ENCODE results near the gene FYN.

FYN gene

DNA sequence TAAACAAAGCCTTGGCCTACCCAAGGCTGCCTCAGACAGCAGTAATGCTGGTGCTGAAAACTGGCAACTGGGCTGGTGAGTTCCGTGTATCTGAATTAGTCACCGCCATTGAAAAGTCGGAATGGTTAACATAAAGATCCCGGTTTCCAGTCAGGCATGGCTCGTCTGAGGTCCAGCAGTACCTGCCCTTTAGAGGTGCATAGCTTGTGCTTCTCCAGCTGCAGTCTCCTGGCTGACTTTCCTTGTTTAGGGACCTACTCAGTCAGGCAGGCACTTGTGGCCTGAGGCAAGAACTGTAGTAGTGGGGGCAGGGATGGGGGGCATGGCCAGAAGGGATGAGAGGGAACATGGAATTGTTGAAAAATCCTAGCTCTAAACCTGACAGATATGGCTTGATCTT lies 101.6 kb downstream of the FYN start:
- Histone ChIP-seq H3K36me3 (ENCODE audit: control insufficient read depth in 1 of 2, insufficient read depth in 2 of 2, low read length in 2 of 2) (no peaks in the 10 kb centered on the region), H3K27ac (ENCODE audit: low read length) (no peak overlapping the region), H3K27me3 (ENCODE audit: low read depth, low read length) (no peaks in the 10 kb centered on the region), H3K9me3 (ENCODE audit: control insufficient read depth in 1 of 2, low read length in 2 of 2) (no peaks in the 10 kb centered on the region), H3K4me1 (ENCODE audit: control insufficient read depth in 1 of 2, insufficient read depth in 2 of 2, low read length in 2 of 2) (peaks cover 0 to 12% of the 10 kb centered on the region in 2 donors), H3K4me3 (ENCODE audit: low read depth in 1 of 2, low read length in 2 of 2) (no peak overlapping the region)

DNA sequence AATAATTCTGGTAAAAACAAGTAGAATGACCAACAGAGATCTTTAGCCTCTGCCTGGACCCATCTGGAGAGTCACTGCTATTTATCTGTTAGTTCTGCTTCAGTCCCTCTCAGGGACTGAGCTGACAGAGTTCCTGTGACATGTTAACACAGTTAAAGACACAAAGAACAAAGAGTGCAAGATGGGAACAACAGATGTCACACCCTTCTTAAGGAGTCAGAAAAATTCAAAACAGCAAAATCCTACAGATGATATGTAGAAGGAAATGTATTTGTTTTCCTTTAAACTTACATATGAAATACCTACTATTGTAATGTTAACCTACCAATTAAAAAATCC lies 102.2 kb downstream of the FYN start:
- no peaks in the 10 kb centered on the region for H3K36me3 ChIP-seq (ENCODE audit: control insufficient read depth in 1 of 2, insufficient read depth in 2 of 2, low read length in 2 of 2)
- H3K4me3 ChIP-seq (ENCODE audit: low read depth in 1 of 2, low read length in 2 of 2): no peak overlapping the region
- peaks cover 0 to 12% of the 10 kb centered on the region in 2 donors for H3K4me1 ChIP-seq (ENCODE audit: control insufficient read depth in 1 of 2, insufficient read depth in 2 of 2, low read length in 2 of 2)
- no peak overlapping the region for H3K27ac ChIP-seq (ENCODE audit: low read length)
- H3K27me3 ChIP-seq (ENCODE audit: low read depth, low read length): no peaks in the 10 kb centered on the region
- no peaks in the 10 kb centered on the region for H3K9me3 ChIP-seq (ENCODE audit: control insufficient read depth in 1 of 2, low read length in 2 of 2)

DNA sequence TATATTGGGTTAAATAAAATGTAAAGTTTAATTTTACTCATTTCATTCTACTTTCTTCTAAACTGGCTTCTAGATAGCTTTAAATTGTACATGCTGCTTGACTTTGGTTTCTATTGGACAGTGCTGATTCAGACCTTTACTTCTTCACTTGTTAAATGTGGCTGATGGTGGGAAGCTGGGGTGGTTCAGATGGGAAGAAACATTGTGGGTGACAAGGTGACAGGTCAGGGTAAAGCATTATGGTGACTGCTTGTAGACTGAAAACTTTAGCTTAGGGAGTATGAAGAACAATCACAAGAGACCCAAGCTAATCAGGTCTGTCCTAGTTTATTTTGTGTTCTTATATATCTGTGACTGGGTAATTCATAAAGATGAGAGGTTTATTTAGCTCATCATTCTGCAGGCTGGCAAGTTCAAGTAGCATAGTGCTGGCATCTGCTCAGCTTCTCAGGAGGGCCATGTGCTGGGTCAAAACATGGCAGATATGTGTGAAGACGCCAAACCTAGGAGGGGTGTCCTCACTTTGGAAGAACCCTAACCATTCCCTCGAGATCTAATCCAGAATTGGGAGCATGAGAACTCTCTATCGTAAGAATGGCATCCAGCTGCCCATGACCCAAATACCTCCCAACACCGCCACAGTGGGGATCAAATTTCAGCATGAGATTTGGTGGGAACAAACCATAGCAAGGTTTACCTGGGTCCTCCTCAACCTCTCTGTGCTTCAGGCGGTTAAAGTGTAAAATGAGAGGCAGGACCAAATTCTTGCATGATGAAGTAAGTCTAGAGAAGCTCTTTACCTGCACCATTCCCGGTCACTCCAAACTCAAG lies 102.8 kb downstream of the FYN start:
- H3K9me3 ChIP-seq (ENCODE audit: control insufficient read depth in 1 of 2, low read length in 2 of 2): no peaks in the 10 kb centered on the region
- no peak overlapping the region for H3K27ac ChIP-seq (ENCODE audit: low read length)

DNA sequence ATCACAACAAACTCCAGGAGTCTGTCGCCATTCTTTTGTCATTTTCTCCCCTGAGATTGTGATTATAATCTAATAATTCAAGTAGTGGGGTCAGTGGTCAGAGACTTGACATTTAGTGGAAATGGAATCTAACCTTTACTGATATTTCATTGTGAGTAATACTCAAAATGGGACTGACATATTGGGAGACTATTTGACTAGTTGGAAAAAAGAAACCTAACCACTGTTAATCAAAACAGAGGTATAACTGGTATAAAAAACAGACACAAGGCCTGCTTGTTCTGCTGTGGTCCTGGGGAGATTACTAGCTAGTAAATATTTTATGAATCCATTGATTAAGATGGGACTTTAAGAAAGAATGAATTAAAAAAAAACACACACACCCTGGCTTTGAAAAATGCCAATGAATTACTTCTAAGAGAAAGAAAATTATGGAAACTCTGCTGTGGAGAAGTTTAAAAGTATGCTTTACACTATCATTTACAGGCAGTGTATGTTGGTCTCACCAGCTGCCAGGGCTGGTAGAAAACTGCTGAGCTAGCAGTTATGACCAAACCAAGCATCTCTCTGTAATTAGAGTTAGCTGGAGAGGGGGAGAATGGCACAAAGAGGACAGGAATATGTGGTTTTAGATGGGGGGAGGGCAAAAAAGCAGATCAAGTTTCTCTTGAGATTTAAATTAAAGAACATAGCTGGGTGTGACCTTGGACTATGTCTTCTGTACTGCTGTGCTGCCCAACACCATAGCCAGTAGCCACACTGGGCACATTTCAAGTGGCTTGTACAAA lies 103.7 kb downstream of the FYN start:
- H3K4me3 ChIP-seq (ENCODE audit: low read depth in 1 of 2, low read length in 2 of 2): no peak overlapping the region
- no peaks in the 10 kb centered on the region for H3K27me3 ChIP-seq (ENCODE audit: low read depth, low read length)
- H3K27ac ChIP-seq (ENCODE audit: low read length): no peak overlapping the region
- H3K4me1 ChIP-seq (ENCODE audit: control insufficient read depth in 1 of 2, insufficient read depth in 2 of 2, low read length in 2 of 2): peaks cover 0 to 19% of the 10 kb centered on the region in 2 donors
- no peaks in the 10 kb centered on the region for H3K36me3 ChIP-seq (ENCODE audit: control insufficient read depth in 1 of 2, insufficient read depth in 2 of 2, low read length in 2 of 2)
- no peaks in the 10 kb centered on the region for H3K9me3 ChIP-seq (ENCODE audit: control insufficient read depth in 1 of 2, low read length in 2 of 2)

More for the DNA sequence above, 102.8 kb downstream of the FYN start:
- H3K4me3 ChIP-seq (ENCODE audit: low read depth in 1 of 2, low read length in 2 of 2): no peak overlapping the region
- no peaks in the 10 kb centered on the region for H3K27me3 ChIP-seq (ENCODE audit: low read depth, low read length)
- peaks cover 0 to 12% of the 10 kb centered on the region in 2 donors for H3K4me1 ChIP-seq (ENCODE audit: control insufficient read depth in 1 of 2, insufficient read depth in 2 of 2, low read length in 2 of 2)
- H3K36me3 ChIP-seq (ENCODE audit: control insufficient read depth in 1 of 2, insufficient read depth in 2 of 2, low read length in 2 of 2): no peaks in the 10 kb centered on the region

DNA sequence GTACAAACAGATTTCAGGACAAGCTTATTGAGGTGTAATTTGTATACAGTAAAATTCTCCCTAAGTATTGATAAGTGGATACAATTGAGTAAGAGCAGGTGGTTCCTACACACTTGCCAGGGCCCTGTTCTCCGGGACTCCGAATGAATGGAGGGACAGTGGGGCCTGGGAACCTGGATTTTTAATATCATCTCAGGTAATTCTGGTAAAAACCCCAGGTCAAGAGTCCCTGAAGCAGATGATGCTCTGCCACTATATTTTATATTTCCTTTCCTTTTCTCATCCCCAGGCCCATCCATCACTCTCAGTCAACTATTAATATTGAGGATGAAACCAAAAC lies 104.9 kb downstream of the FYN start:
- H3K9me3 ChIP-seq (ENCODE audit: control insufficient read depth in 1 of 2, low read length in 2 of 2): no peaks in the 10 kb centered on the region
- peaks cover 6 to 26% of the 10 kb centered on the region in 2 donors for H3K4me1 ChIP-seq (ENCODE audit: control insufficient read depth in 1 of 2, insufficient read depth in 2 of 2, low read length in 2 of 2)
- no peaks in the 10 kb centered on the region for H3K36me3 ChIP-seq (ENCODE audit: control insufficient read depth in 1 of 2, insufficient read depth in 2 of 2, low read length in 2 of 2)
- H3K27ac ChIP-seq (ENCODE audit: low read length): no peak overlapping the region
- no peak overlapping the region for H3K4me3 ChIP-seq (ENCODE audit: low read depth in 1 of 2, low read length in 2 of 2)
- no peaks in the 10 kb centered on the region for H3K27me3 ChIP-seq (ENCODE audit: low read depth, low read length)

DNA sequence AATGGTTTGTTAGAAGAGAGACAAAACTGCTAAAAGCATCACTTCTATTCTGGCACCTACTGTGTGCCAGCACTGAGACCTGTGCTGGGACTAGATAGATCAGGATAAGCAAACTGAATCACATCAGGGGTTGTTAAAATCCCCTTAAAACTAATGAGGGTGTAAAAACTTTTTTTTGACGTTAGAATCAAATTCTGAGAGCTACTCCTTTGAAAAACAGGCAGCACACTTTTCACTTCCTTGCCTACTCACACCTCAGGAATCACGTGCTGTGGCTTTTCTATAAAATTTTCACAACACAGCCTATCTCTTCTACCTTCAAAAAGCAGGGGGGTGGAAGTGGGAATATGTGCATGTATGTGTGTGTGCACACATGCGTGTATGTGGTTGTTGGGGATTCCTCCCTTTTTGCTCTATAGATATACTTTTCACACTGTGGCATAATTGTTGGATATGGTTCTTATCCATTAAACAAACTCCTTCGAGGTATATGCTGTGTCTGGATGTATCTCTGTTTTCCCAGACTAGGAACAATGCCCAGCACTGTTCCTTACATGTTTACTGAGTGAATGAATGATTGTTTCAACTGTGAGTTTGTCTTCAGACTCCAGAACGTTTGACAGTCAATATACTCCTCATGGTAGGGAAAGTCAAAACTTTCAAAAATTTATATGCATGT lies 105.4 kb downstream of the FYN start:
- H3K36me3 ChIP-seq (ENCODE audit: control insufficient read depth in 1 of 2, insufficient read depth in 2 of 2, low read length in 2 of 2): no peaks in the 10 kb centered on the region
- peaks cover 6 to 27% of the 10 kb centered on the region in 2 donors for H3K4me1 ChIP-seq (ENCODE audit: control insufficient read depth in 1 of 2, insufficient read depth in 2 of 2, low read length in 2 of 2)
- no peaks in the 10 kb centered on the region for H3K9me3 ChIP-seq (ENCODE audit: control insufficient read depth in 1 of 2, low read length in 2 of 2)
- H3K4me3 ChIP-seq (ENCODE audit: low read depth in 1 of 2, low read length in 2 of 2): no peak overlapping the region
- H3K27ac ChIP-seq (ENCODE audit: low read length): no peak overlapping the region
- H3K27me3 ChIP-seq (ENCODE audit: low read depth, low read length): no peaks in the 10 kb centered on the region

DNA sequence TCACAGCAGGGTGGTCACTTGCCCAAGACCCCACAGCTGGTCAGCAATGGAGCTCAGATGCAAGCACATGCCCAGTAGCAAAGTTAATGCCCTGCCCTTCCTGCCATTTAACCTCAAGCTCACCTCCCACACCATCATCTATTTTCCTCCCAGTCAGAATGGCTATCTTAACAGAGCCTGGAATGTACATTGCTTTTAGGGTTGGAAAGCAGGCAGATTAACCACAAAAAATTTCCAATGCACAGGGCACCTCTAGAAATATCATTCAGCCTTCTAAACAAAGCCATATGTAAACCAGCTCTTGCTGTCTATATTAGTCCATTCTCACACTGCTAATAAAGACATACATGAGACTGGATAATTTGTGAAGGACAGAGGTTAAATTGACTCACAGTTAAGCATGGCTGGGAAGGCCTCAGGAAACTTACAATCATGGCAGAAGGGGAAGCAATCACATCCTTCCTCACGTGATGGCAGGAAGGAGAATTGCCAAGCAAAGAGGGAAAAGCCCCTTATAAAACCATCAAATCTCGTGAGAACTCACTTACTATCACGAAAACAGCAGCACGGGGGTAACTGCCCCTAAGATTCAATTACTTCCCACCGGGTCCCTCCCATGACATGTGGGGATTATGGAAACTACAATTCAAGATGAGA lies 106.9 kb downstream of the FYN start:
- H3K4me1 ChIP-seq (ENCODE audit: control insufficient read depth in 1 of 2, insufficient read depth in 2 of 2, low read length in 2 of 2): peaks cover 9 to 40% of the 10 kb centered on the region in 2 donors
- H3K4me3 ChIP-seq (ENCODE audit: low read depth in 1 of 2, low read length in 2 of 2): no peak overlapping the region
- no peaks in the 10 kb centered on the region for H3K9me3 ChIP-seq (ENCODE audit: control insufficient read depth in 1 of 2, low read length in 2 of 2)
- no peaks in the 10 kb centered on the region for H3K36me3 ChIP-seq (ENCODE audit: control insufficient read depth in 1 of 2, insufficient read depth in 2 of 2, low read length in 2 of 2)
- no peak overlapping the region for H3K27ac ChIP-seq (ENCODE audit: low read length)
- no peaks in the 10 kb centered on the region for H3K27me3 ChIP-seq (ENCODE audit: low read depth, low read length)

DNA sequence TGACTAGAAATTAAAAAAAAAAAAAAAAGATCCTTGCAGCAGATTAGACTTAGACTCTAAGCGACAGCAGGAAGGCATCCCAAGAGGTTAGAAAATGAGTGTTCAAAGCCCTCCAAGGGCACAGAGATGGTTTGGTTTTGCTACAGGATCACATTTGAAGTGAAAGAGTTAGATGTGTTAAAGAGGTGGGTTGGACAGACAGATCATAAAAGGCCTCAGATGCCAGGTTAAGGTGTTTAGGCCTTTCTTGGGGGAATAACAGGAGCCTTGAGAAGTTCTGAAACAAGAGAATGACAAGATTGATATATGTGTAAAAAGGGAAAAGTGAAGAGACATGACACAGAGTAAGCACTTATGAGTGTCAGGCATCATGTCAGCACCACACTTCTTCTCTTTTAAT lies 107.5 kb downstream of the FYN start:
- H3K4me1 ChIP-seq (ENCODE audit: control insufficient read depth in 1 of 2, insufficient read depth in 2 of 2, low read length in 2 of 2): peaks cover 14 to 46% of the 10 kb centered on the region in 2 donors
- H3K4me3 ChIP-seq (ENCODE audit: low read depth in 1 of 2, low read length in 2 of 2): no peak overlapping the region
- H3K9me3 ChIP-seq (ENCODE audit: control insufficient read depth in 1 of 2, low read length in 2 of 2): no peaks in the 10 kb centered on the region
- no peak overlapping the region for H3K27ac ChIP-seq (ENCODE audit: low read length)
- H3K36me3 ChIP-seq (ENCODE audit: control insufficient read depth in 1 of 2, insufficient read depth in 2 of 2, low read length in 2 of 2): no peaks in the 10 kb centered on the region
- no peaks in the 10 kb centered on the region for H3K27me3 ChIP-seq (ENCODE audit: low read depth, low read length)

DNA sequence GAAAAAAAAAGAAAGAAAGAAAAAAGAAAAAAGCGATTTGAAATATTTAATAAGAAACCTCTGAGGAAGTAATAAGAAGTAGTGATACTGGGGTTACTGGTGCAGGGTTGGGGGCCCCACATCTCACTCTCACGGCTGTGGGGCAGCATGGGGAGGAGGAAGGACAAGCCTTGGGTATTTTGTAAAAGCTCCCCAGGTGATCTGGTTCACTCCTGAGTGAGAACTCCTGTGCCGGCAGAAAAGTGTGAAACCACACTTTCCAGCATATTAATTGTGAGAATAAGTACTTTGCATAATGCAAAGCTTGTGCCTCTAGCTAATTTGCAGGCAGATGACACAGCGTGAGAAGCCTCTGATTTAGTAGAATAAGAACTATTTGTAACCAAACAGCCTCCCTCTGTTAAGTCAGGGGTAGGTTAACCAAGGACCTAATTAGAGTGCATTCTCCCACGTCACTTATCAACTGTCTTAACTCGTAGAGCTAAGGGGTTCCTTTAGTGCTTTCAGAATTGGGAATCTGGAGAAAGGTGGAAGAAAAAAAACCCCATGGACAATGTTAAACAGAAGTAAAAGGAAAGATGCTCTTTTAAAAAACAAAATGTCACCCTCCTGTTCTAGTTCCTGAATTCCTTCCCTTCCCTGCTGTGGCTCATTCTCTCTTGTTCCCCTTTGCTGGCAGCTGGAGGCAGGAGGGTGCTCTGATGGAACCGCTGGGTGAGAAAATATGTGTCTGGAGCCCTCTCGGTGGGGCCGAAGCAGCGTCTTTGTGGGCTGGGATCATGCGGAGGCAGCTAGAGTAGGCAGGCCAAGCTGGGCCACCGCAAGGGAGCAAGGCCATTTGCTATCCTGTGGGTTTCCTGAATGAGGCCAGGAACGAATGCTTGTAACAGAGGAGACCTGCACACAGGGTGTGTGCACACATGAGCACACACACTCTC lies 108.7 kb downstream of the FYN start:
- H3K4me1 ChIP-seq (ENCODE audit: control insufficient read depth in 1 of 2, insufficient read depth in 2 of 2, low read length in 2 of 2): peaks cover 19 to 55% of the 10 kb centered on the region in 2 donors

DNA sequence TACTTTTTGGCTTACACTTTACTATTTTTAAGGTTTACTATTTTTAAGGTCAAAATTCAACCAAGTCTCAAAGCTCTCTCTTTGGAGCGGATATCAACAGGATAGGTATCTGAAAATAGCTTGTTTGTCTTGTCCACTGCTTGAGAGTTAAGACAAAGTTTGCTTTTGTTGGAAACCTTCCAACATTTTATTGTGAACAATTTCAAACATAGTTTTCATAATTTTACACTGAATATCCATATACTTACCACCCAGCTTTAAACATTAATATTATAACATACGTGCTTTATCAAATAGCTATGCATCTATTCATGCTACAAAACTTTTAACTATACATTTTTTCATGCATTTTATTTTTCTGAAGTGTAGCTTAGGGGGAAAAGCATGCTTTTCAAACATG lies 109.9 kb downstream of the FYN start:
- Histone ChIP-seq H3K36me3 (ENCODE audit: control insufficient read depth in 1 of 2, insufficient read depth in 2 of 2, low read length in 2 of 2) (no peaks in the 10 kb centered on the region), H3K4me1 (ENCODE audit: control insufficient read depth in 1 of 2, insufficient read depth in 2 of 2, low read length in 2 of 2) (peaks cover 24 to 58% of the 10 kb centered on the region in 2 donors), H3K9me3 (ENCODE audit: control insufficient read depth in 1 of 2, low read length in 2 of 2) (no peaks in the 10 kb centered on the region), H3K4me3 (ENCODE audit: low read depth in 1 of 2, low read length in 2 of 2) (no peak overlapping the region), H3K27ac (ENCODE audit: low read length) (no peak overlapping the region), H3K27me3 (ENCODE audit: low read depth, low read length) (no peaks in the 10 kb centered on the region)

More for the DNA sequence above, 108.7 kb downstream of the FYN start:
- Histone ChIP-seq H3K27me3 (ENCODE audit: low read depth, low read length) (no peaks in the 10 kb centered on the region), H3K4me3 (ENCODE audit: low read depth in 1 of 2, low read length in 2 of 2) (no peak overlapping the region), H3K27ac (ENCODE audit: low read length) (no peak overlapping the region), H3K9me3 (ENCODE audit: control insufficient read depth in 1 of 2, low read length in 2 of 2) (no peaks in the 10 kb centered on the region), H3K36me3 (ENCODE audit: control insufficient read depth in 1 of 2, insufficient read depth in 2 of 2, low read length in 2 of 2) (no peaks in the 10 kb centered on the region)

All from muscle layer of duodenum (tissue), 2 donors.